ENCODE data around the gene GTSE1.

DNA sequence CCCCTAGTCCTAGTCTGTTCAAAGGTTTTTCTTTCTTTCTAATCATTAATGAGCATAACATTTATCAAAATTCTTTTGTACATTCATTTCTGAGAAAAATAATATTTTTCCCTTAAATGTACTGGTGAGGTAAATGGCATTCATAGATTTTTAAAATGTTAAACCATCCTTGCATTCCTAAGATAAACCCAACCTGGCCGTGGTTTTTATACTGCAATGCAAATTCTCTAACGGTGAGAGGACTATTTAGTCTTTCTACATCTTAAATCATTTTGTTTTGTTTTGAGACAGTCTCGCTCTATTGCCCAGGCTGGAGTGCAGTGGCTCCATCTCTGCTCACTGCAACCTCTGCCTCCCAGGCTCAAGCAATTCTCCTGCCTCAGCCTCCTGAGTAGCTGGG is 79.4 kb downstream of the GTSE1 start:
- no peak for TF ChIP-seq POLR2AphosphoS5 (IDR thresholded peaks at IDR 0.05)
- TF ChIP-seq, protein P1, sequence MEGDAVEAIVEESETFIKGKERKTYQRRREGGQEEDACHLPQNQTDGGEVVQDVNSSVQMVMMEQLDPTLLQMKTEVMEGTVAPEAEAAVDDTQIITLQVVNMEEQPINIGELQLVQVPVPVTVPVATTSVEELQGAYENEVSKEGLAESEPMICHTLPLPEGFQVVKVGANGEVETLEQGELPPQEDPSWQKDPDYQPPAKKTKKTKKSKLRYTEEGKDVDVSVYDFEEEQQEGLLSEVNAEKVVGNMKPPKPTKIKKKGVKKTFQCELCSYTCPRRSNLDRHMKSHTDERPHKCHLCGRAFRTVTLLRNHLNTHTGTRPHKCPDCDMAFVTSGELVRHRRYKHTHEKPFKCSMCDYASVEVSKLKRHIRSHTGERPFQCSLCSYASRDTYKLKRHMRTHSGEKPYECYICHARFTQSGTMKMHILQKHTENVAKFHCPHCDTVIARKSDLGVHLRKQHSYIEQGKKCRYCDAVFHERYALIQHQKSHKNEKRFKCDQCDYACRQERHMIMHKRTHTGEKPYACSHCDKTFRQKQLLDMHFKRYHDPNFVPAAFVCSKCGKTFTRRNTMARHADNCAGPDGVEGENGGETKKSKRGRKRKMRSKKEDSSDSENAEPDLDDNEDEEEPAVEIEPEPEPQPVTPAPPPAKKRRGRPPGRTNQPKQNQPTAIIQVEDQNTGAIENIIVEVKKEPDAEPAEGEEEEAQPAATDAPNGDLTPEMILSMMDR (IDR thresholded peaks at IDR 0.05), result no peak

Measured in gastroesophageal sphincter (tissue), 3 donors.